GM12872 (cell line): ENCODE measurements around the gene WDR77.

Experiments used
- TF ChIP-seq, protein P1 (sequence below): IDR thresholded peaks from 3 replicates; pipeline ENCODE4 v1.5.1; 2011; ENCODE audit warnings: low read depth, mild to moderate bottlenecking, low read length, moderate library complexity; ENCODE audit not compliant: insufficient read depth

WDR77 gene

DNA sequence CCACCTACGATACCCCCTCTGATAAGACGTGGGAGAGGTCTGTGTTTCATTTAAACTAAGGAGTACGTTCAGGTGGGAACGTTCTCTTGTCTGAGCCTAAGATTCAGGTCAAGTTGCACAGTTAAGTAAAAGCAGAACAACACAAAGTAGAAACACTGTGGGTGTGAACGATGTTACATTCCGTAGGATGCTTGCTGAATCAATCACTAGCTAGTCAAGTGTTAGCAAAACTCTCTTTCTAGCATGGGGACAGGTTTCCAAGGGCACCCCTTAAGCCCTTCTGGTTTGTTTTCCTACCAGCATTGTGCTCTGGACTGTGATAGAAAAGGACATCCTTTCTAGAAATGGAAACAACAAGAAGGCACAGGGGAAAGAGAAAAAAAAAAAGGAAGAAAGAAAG, 38.1 kb upstream of the WDR77 start:
- TF ChIP-seq, protein P1, sequence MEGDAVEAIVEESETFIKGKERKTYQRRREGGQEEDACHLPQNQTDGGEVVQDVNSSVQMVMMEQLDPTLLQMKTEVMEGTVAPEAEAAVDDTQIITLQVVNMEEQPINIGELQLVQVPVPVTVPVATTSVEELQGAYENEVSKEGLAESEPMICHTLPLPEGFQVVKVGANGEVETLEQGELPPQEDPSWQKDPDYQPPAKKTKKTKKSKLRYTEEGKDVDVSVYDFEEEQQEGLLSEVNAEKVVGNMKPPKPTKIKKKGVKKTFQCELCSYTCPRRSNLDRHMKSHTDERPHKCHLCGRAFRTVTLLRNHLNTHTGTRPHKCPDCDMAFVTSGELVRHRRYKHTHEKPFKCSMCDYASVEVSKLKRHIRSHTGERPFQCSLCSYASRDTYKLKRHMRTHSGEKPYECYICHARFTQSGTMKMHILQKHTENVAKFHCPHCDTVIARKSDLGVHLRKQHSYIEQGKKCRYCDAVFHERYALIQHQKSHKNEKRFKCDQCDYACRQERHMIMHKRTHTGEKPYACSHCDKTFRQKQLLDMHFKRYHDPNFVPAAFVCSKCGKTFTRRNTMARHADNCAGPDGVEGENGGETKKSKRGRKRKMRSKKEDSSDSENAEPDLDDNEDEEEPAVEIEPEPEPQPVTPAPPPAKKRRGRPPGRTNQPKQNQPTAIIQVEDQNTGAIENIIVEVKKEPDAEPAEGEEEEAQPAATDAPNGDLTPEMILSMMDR = no peak

DNA sequence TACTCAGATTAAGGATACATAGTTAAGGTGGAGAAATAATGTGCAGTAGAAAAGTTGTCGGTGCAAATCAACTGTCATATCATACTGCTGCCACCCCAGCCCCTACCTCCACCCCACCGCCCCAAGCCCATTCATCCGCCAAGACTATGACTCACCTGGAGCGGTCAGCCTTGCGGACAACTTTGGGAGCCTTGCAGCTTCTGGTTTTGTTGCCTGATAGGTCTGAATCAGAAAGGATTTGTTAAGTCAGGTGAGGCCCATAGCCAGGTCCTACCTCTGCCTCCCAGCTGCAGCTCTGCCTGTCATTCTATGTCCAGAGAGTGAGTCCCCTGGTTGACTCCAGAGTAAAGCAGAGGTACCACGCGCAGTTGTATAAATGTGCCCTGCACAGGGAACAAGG, 37.4 kb upstream of the WDR77 start:
- TF ChIP-seq, protein P1 = no peak

- TF ChIP-seq, protein P1 = no peak
Measured at GRCh38 chr1:111484391-111485026, 35.5 kb upstream of the WDR77 start.

DNA sequence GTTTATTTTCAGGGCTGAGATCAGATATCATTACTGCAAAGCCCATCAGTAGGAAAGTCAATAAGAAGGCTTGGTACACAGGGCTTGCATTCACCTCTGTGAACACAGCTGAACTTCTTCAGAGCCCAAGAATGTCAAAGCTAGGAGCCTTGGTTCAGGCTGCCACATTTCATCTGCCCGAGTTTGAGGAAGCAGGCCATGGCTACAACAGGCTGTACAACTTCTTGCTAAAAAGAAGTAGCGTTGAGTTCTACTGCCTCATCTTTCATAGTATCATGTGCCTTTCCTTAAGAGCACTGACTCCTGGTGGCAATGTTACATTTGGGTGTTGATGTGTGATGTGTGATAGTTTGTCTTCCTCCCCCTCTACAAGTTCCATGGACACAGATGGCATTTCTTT, 34.8 kb upstream of the WDR77 start:
- TF ChIP-seq, protein P1 = no peak

DNA sequence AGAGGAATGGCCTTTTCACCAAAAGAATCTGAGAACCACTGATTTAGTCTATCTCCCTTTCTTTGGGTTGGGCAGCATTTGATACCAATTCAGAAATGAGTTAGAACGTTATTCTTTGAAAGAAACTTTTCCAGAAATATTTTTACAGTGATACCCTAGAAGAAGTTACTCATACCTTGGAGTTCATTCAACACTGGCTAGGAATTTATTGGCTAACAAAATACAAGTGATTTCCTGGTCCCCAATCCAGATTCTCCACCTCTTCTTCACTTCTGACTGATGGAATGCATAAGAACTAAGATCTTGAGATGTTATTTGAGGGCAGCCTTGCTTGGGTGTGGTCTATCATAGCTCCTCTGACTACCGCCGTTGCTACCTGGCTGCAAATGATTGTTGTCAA, 34.1 kb upstream of the WDR77 start:
- TF ChIP-seq, protein P1 = no peak

DNA sequence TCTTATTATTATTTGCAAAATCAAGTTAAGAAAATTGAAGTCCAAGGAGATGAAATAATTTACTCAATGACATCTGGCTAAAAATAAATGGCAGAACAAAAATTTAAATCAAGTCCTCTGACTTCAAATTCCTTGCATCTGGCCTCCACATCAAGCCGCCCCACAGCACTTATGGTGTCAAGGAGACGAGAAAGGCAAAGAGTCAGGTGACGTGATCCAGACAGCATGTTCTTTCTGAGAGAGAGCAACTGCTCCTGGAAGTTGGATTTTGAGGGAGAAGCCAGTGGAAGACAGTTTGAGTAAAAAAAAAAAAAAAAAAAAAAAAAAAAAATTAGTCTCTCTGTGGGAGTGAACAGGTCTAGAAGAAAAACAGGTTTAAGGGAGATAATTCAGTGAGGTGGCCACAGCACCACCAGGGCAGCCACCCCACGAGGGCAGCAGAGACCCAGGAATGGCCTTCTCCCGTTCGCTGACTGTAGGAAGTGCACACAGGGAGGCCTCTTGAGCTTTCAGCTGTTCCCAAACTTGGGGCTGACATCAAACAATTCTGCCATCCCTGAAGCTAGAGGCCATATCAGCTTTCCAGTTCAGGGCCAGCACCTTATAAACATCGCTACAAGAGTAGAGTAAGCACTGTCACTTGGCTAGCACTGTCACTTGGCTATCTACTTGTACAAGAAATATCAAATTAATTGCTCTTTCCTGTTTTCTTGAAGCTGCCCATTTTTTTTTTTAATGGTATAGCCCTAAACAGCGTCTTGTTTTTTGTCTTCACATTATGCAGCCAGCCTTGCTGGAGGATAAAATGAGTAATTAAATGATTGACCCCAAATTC, 32.5 kb upstream of the WDR77 start:
- TF ChIP-seq, protein P1 = peak; percentile 83

DNA sequence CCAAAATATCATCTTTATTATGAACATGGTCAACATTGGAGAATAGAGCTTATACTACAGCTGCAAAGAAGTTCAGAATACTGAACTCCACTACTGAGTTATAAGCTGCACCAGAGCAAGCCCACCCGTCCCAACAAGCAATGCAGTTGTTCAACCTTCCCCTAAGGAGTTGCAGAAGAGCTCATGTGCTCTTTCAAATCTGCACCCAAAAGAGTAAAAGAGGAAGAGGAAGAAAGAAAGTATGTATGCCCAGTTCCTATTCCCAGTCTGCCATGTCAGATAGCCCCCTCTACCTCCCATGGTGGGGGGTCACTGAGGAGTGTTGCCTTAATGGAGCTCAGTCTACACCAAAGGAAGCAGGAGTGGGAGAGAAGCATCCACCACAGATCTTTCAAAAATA, 31.6 kb upstream of the WDR77 start:
- TF ChIP-seq, protein P1 = no peak
